Activated T-helper 1 cell treated with anti-CD3 and anti-CD28 coated beads, Interleukin-12 subunit alpha, Interleukin-12 subunit beta, Interleukin-2, Interleukin-4 antibody, amounts not matched to agents 30 ng/mL and 10 ng/mL and 1 ng/mL, durations not matched to agents 14 hours and 24 hours and 36 hours (primary cell): ENCODE results near the gene BCL11A. TPM values are rescaled to one million over a fixed set of nuclear protein-coding genes. Genes with fewer than 3 reads are reported as not detected.
"Not testable (repeated sequence)": the region's sequence is repeated elsewhere in the genome, so short reads cannot be mapped to it uniquely, and the experiment has no call there.

Source experiments
- DNase-seq: peaks from one replicate; pipeline ENCODE4 v3.0.0; 2021; ENCODE audit warnings: low spot score
- H3K27ac Mint-ChIP-seq: one replicate; pipeline ENCODE4 v1.8.0; 2021; ENCODE audit warnings: mild to moderate bottlenecking, mixed read lengths
- H3K27me3 Mint-ChIP-seq: one replicate; pipeline ENCODE4 v1.8.0; 2022; ENCODE audit warnings: mild to moderate bottlenecking, moderate library complexity, mixed read lengths; ENCODE audit not compliant: insufficient read depth
- H3K36me3 Mint-ChIP-seq: one replicate; pipeline ENCODE4 v1.8.0; 2021; ENCODE audit warnings: low read depth, mixed read lengths
- H3K4me1 Mint-ChIP-seq: one replicate; pipeline ENCODE4 v1.8.0; 2021; ENCODE audit warnings: low read depth, mixed read lengths
- H3K4me3 Mint-ChIP-seq: one replicate; pipeline ENCODE4 v1.8.0; 2021; ENCODE audit warnings: mild to moderate bottlenecking, moderate library complexity, mixed read lengths
- H3K9me3 Mint-ChIP-seq: one replicate; pipeline ENCODE4 v1.8.0; 2021; ENCODE audit warnings: mixed read lengths
- intact Hi-C: fragments of 100-400 bp; cut with micrococcal nuclease; formaldehyde crosslinking; loops from one replicate; pipeline ENCODE4 v1.15.1; 2024
- total RNA-seq: library from RNA; stranded (reverse); gene quantifications from 2 replicates; pipeline ENCODE4 v1.2.3, GENCODE V29; 2022

BCL11A gene
- total RNA-seq, 1 donor from 2014 or later = not detected

GRCh38 chr2:60422826-60423483, 130.5 kb downstream of the BCL11A start:
- Mint-ChIP-seq H3K36me3 (no peaks in the 10 kb centered on the region), H3K4me3 (no peak overlapping the region), H3K27me3 (no peaks in the 10 kb centered on the region), H3K27ac (no peak overlapping the region), H3K4me1 (no peaks in the 10 kb centered on the region), H3K9me3 (no peaks in the 10 kb centered on the region)
- intact Hi-C loops = no loop called here
- no peak for DNase-seq

DNA sequence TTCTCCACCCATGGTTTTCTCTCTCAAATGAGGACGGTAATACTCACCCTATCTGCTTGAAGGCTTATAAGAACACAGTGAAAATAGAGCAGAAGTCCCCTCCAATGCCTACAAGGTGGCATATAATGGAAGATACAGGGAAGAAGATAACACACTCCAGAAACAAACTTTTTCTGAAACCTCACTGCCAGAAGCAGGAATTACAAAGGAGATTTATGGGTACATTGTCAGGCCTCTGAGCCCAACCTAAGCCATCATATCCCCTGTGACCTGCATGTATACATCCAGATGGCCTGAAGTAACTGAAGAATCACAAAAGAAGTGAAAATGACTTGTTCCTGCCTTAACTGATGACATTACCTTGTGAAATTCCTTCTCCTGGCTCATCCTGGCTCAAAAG, 136.2 kb downstream of the BCL11A start:
- H3K36me3 Mint-ChIP-seq, H3K9me3 Mint-ChIP-seq, H3K4me1 Mint-ChIP-seq, H3K27me3 Mint-ChIP-seq, H3K4me3 Mint-ChIP-seq, H3K27ac Mint-ChIP-seq, DNase-seq, intact Hi-C loops: not testable (repeated sequence)

- Mint-ChIP-seq H3K27ac (no peak overlapping the region), H3K27me3 (no peaks in the 10 kb centered on the region), H3K36me3 (no peaks in the 10 kb centered on the region), H3K4me1 (no peaks in the 10 kb centered on the region), H3K9me3 (no peaks in the 10 kb centered on the region), H3K4me3 (no peak overlapping the region)
- no peak for DNase-seq
- intact Hi-C loops = no loop called here
Measured at GRCh38 chr2:60416221-60417008, 137.0 kb downstream of the BCL11A start.

- no peak overlapping the region for H3K4me3 Mint-ChIP-seq
- H3K9me3 Mint-ChIP-seq = no peaks in the 10 kb centered on the region
- intact Hi-C loops = no loop called here
- no peaks in the 10 kb centered on the region for H3K36me3 Mint-ChIP-seq
- no peak overlapping the region for H3K27ac Mint-ChIP-seq
- peaks cover 2% of the 10 kb centered on the region for H3K27me3 Mint-ChIP-seq
- no peaks in the 10 kb centered on the region for H3K4me1 Mint-ChIP-seq
- DNase-seq = no peak
Measured at GRCh38 chr2:60415814-60416213, 137.6 kb downstream of the BCL11A start.

DNA sequence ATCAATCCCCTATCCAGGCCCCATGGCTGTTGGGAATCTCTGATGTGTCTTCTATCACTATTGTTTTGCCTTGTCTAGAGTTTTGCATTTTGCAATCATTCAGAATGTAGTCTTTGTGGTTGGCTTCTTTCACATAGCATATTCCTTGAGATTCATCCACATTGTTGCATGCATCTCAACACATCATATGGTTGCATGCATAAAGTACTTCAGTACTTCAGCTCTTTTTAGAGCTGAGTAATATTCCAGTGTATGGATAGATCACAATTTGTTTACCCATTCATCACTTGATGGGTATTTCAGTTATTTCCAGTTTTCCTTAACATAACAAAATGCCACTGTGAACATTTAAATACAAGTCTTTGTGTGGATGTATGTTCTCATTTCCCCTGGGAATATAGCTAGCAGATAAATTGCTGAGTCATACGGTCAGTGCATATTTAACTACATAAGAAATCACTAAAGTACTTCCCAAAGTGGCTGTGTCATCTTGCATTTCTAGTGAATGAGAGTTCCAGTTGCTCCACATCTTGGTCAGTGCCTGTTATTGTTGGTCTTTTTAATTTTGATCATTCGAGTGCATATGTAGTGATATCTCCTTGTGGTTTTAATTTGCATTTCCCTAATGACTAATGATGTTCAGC, 138.8 kb downstream of the BCL11A start:
- DNase-seq = no peak
- no peak overlapping the region for H3K27ac Mint-ChIP-seq
- H3K9me3 Mint-ChIP-seq = no peaks in the 10 kb centered on the region
- no peaks in the 10 kb centered on the region for H3K36me3 Mint-ChIP-seq
- no peaks in the 10 kb centered on the region for H3K4me1 Mint-ChIP-seq
- H3K4me3 Mint-ChIP-seq = no peak overlapping the region
- peaks cover 6% of the 10 kb centered on the region for H3K27me3 Mint-ChIP-seq
- intact Hi-C loops = no loop called here

- Mint-ChIP-seq H3K27me3 (peaks cover 6% of the 10 kb centered on the region), H3K27ac (no peak overlapping the region), H3K4me1 (no peaks in the 10 kb centered on the region), H3K36me3 (no peaks in the 10 kb centered on the region), H3K4me3 (no peak overlapping the region), H3K9me3 (no peaks in the 10 kb centered on the region)
- DNase-seq = no peak
- intact Hi-C loops = no loop called here
Measured at GRCh38 chr2:60413814-60414168, 139.7 kb downstream of the BCL11A start.

GRCh38 chr2:60413069-60413813, 140.2 kb downstream of the BCL11A start:
- no peak overlapping the region for H3K27ac Mint-ChIP-seq
- no peaks in the 10 kb centered on the region for H3K9me3 Mint-ChIP-seq
- no peaks in the 10 kb centered on the region for H3K4me1 Mint-ChIP-seq
- H3K36me3 Mint-ChIP-seq = no peaks in the 10 kb centered on the region
- no peak overlapping the region for H3K4me3 Mint-ChIP-seq
- intact Hi-C loops = no loop called here
- H3K27me3 Mint-ChIP-seq = peaks cover 8% of the 10 kb centered on the region
- DNase-seq = no peak

GRCh38 chr2:60412620-60413019, 140.8 kb downstream of the BCL11A start:
- intact Hi-C loops = no loop called here
- H3K27me3 Mint-ChIP-seq = peaks cover 8% of the 10 kb centered on the region
- no peaks in the 10 kb centered on the region for H3K9me3 Mint-ChIP-seq
- H3K4me3 Mint-ChIP-seq = no peak overlapping the region
- no peaks in the 10 kb centered on the region for H3K4me1 Mint-ChIP-seq
- H3K36me3 Mint-ChIP-seq = no peaks in the 10 kb centered on the region
- DNase-seq = no peak
- no peak overlapping the region for H3K27ac Mint-ChIP-seq

DNA sequence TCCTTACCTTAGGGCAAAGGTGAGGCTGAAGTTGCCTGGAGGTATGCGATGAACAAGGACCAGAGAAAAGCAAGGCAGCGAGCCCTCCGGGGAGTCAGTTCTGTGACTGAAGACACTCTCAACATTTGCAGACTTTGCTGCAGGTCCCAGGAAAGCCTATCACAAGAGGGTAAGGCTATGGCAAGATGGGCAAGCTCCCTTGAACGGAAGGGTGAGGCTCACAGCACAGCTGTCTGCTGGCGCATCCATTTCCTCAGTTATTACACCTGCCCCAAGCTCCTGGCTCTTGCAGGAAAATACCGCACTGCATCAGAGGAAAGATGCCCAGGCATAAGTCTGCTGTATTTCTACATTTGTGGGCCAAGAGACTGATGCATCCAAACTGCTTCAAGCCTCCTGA, 141.4 kb downstream of the BCL11A start:
- Mint-ChIP-seq H3K27me3 (peaks cover 8% of the 10 kb centered on the region), H3K4me1 (no peaks in the 10 kb centered on the region), H3K36me3 (no peaks in the 10 kb centered on the region), H3K4me3 (no peak overlapping the region), H3K27ac (no peak overlapping the region), H3K9me3 (no peaks in the 10 kb centered on the region)
- intact Hi-C loops = no loop called here
- DNase-seq = no peak

DNA sequence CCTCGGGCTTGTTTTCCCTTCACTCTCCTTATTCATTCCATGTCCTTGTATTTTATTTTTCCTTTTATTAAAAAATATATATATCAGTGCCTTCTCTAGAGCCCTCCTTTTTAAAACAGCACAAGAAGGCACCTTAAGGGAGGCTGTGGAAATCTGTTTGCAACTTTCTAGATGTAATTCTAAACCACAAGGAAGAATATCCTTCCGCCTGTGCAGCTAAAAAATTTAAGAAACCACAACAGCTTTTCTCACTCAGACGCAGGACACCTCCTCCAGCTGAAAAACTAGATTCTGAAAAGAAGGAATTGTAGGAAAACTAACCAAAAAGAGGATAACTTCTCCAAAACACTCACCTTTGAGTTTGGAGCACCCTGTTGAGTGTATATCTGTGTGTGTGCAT, 142.2 kb downstream of the BCL11A start:
- H3K27ac Mint-ChIP-seq = no peak overlapping the region

DNA sequence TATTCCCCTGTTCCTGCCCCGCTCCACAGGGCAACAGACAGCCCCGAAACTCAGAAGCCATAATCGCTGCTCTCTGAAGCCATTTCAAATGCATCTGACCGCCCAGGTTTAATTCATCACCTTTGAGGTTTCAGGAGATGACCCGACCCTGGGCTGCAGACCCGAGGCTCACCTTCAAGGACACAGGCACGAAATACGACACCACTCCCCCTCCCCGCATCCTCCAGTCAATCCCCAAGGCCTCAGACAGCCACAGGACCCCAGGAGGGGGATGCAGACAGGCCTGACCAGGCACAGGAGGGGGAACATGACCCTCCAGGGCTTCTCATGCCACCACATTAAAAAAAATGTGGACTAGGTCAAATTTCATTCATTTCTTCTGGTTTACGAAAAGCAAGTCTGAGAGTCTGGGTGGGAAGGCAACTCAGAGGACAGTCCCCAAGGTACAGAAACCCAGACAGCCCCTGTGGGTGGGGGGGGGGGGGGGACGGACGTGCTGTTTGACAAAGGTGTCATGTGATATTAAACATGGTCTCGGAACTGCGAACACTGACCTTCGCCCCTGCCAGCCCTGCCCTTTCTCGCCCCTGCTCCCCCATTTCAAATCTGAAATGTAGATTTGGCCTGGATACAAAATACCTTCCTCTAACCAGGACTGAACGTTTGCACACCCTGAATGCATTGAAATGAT, 142.9 kb downstream of the BCL11A start:
- DNase-seq = no peak
- intact Hi-C loops = no loop called here
- Mint-ChIP-seq H3K4me1 (no peaks in the 10 kb centered on the region), H3K4me3 (no peak overlapping the region), H3K27me3 (peaks cover 8% of the 10 kb centered on the region), H3K36me3 (no peaks in the 10 kb centered on the region), H3K9me3 (no peaks in the 10 kb centered on the region), H3K27ac (no peak overlapping the region)

More for the DNA sequence above, 142.2 kb downstream of the BCL11A start:
- Mint-ChIP-seq H3K4me3 (no peak overlapping the region), H3K9me3 (no peaks in the 10 kb centered on the region), H3K36me3 (no peaks in the 10 kb centered on the region), H3K4me1 (no peaks in the 10 kb centered on the region), H3K27me3 (peaks cover 8% of the 10 kb centered on the region)
- intact Hi-C loops = no loop called here
- no peak for DNase-seq

DNA sequence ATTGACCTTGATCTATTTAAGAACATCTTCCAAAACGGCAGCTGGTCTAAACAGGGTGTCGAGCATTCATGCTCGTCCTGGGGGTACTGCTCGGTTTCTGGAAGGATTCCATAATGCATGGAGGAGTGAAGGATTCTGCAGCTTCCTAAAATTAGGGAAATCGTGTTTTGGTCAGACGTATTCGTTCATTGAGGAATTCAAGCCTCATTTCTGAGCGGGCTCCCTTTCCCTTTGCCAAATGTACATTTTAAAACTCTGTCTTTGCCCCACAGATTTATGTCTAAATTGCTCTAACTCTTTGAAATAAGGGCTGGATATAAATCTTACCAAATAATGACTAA, 144.0 kb downstream of the BCL11A start:
- Mint-ChIP-seq H3K4me3 (no peak overlapping the region), H3K27me3 (peaks cover 8% of the 10 kb centered on the region), H3K36me3 (no peaks in the 10 kb centered on the region), H3K4me1 (no peaks in the 10 kb centered on the region), H3K9me3 (no peaks in the 10 kb centered on the region), H3K27ac (no peak overlapping the region)
- DNase-seq = no peak
- intact Hi-C loops = no loop called here
